WTC11 (cell line): ENCODE measurements around the gene TSKU. TPM values are rescaled to one million over a fixed set of nuclear protein-coding genes. Genes with fewer than 3 reads are reported as not detected.

Source experiments
- ATAC-seq: fragments of 200-7000 bp; cut with Tn5 transposase; 2 replicates; pipeline ENCODE4 v1.10.0; 2021; ENCODE audit warnings: mild to moderate bottlenecking, moderate library complexity
- CTCF ChIA-PET: fragments of 300-600 bp; sonication (Branson Sonifier 250); formaldehyde crosslinking; loops from one replicate; lab custom pipeline; 2021; ENCODE audit warnings: antibody characterized with exemption; lab: Charles Lee
- POLR2A ChIA-PET: fragments of 350-600 bp; sonication (Branson Sonifier 250); formaldehyde crosslinking; loops from one replicate; lab custom pipeline; 2021; ENCODE audit warnings: antibody characterized with exemption; lab: Charles Lee
- DNase-seq: peaks from one replicate; pipeline ENCODE4 v3.0.0; 2021; ENCODE audit warnings: low spot score
- H3K27ac Mint-ChIP-seq: 2 replicates; pipeline ENCODE4 v1.8.0; 2021; ENCODE audit warnings: mixed read lengths
- H3K27me3 Mint-ChIP-seq: 2 replicates; pipeline ENCODE4 v1.8.0; 2021; ENCODE audit warnings: low read depth, mild to moderate bottlenecking, moderate library complexity, mixed read lengths
- H3K36me3 Mint-ChIP-seq: 2 replicates; pipeline ENCODE4 v1.8.0; 2021; ENCODE audit warnings: mixed read lengths
- H3K4me1 Mint-ChIP-seq: 2 replicates; pipeline ENCODE4 v1.8.0; 2022; ENCODE audit warnings: mixed read lengths
- H3K4me3 Mint-ChIP-seq: 2 replicates; pipeline ENCODE4 v1.8.0; 2021; ENCODE audit warnings: mild to moderate bottlenecking, moderate library complexity, mixed read lengths
- H3K9me3 Mint-ChIP-seq: 2 replicates; pipeline ENCODE4 v1.8.0; 2021; ENCODE audit warnings: mixed read lengths
- ELF4 ChIP-seq: sonication (generic); formaldehyde crosslinking; IDR thresholded peaks from 2 replicates; pipeline ENCODE4 v1.8.1; 2022; ENCODE audit warnings: low read depth, mild to moderate bottlenecking, moderate library complexity, missing genetic modification reagents
- ESRRA ChIP-seq: sonication (generic); formaldehyde crosslinking; IDR thresholded peaks from 2 replicates; pipeline ENCODE4 v1.8.1; 2022; ENCODE audit warnings: mild to moderate bottlenecking, missing genetic modification reagents, borderline replicate concordance
- FOXJ3 ChIP-seq: sonication (generic); formaldehyde crosslinking; IDR thresholded peaks from 2 replicates; pipeline ENCODE4 v1.9.0; 2021; ENCODE audit warnings: missing genetic modification reagents, mild to moderate bottlenecking, borderline replicate concordance
- FOXP1 ChIP-seq: sonication (generic); formaldehyde crosslinking; IDR thresholded peaks from 2 replicates; pipeline ENCODE4 v1.8.0; 2022; ENCODE audit warnings: missing genetic modification reagents, mild to moderate bottlenecking, moderate library complexity, borderline replicate concordance
- JUN ChIP-seq: sonication (generic); formaldehyde crosslinking; IDR thresholded peaks from 2 replicates; pipeline ENCODE4 v1.8.0; 2023; ENCODE audit warnings: mild to moderate bottlenecking, missing genetic modification reagents
- MYBL2 ChIP-seq: sonication (generic); formaldehyde crosslinking; IDR thresholded peaks from 2 replicates; pipeline ENCODE4 v1.8.1; 2023; ENCODE audit warnings: mild to moderate bottlenecking, moderate library complexity, missing genetic modification reagents
- NFYB ChIP-seq: sonication (generic); formaldehyde crosslinking; conservative IDR thresholded peaks from 2 replicates; pipeline ENCODE4 v1.8.0; 2022; ENCODE audit warnings: low read depth, missing genetic modification reagents
- OVOL2 ChIP-seq: fragments of 250-450 bp; sonication (Bioruptor Pico); IDR thresholded peaks from 2 replicates; pipeline ENCODE4 v1.9.0; 2021; ENCODE audit warnings: mild to moderate bottlenecking, borderline replicate concordance
- SMAD3 ChIP-seq: sonication (generic); formaldehyde crosslinking; IDR thresholded peaks from 2 replicates; pipeline ENCODE4 v1.8.0; 2022; ENCODE audit warnings: missing genetic modification reagents, mild to moderate bottlenecking, borderline replicate concordance
- ZNF121 ChIP-seq: sonication (generic); formaldehyde crosslinking; IDR thresholded peaks from 2 replicates; pipeline ENCODE4 v1.8.0; 2023; ENCODE audit warnings: missing genetic modification reagents
- ZNF263 ChIP-seq: sonication (generic); formaldehyde crosslinking; IDR thresholded peaks from 2 replicates; pipeline ENCODE4 v1.8.1; 2022; ENCODE audit warnings: low read depth, mild to moderate bottlenecking, moderate library complexity, missing genetic modification reagents
- ZNF423 ChIP-seq: fragments of 250-450 bp; sonication (Bioruptor Pico); IDR thresholded peaks from 2 replicates; pipeline ENCODE4 v2.1.2; 2022; ENCODE audit warnings: mild to moderate bottlenecking, moderate library complexity
- total RNA-seq: library from RNA; stranded (reverse); gene quantifications from 3 replicates; pipeline ENCODE4 v1.2.3, GENCODE V29; 2021
- TF ChIP-seq, protein P1 (sequence below): fragments of 250-450 bp; sonication (Bioruptor Pico); IDR thresholded peaks from 2 replicates; pipeline ENCODE4 v1.9.0; 2021; ENCODE audit warnings: moderate library complexity, mild to moderate bottlenecking, inconsistent platforms, borderline replicate concordance
- TF ChIP-seq, protein P2 (sequence below): fragments of 200-600 bp; IDR thresholded peaks from 2 replicates; pipeline ENCODE4 v1.8.0; 2022; ENCODE audit warnings: antibody characterized with exemption
- TF ChIP-seq, protein P3 (sequence below): sonication (generic); formaldehyde crosslinking; IDR thresholded peaks from 2 replicates; pipeline ENCODE4 v1.8.0; 2023; ENCODE audit warnings: missing genetic modification reagents
- TF ChIP-seq, protein P4 (sequence below): fragments of 250-450 bp; sonication (Bioruptor Pico); IDR thresholded peaks from 2 replicates; pipeline ENCODE4 v1.8.0; 2021; ENCODE audit warnings: mild to moderate bottlenecking
- TF ChIP-seq, protein P5 (sequence below): sonication (generic); formaldehyde crosslinking; IDR thresholded peaks from 2 replicates; pipeline ENCODE4 v1.8.1; 2023; ENCODE audit warnings: mild to moderate bottlenecking, missing genetic modification reagents
- TF ChIP-seq, protein P6 (sequence below): sonication (generic); formaldehyde crosslinking; IDR thresholded peaks from 2 replicates; pipeline ENCODE4 v1.8.1; 2023; ENCODE audit warnings: mild to moderate bottlenecking, moderate library complexity, missing genetic modification reagents

TSKU gene
- total RNA-seq, 1 experiment from 2014 or later, result 30.3 TPM

DNA sequence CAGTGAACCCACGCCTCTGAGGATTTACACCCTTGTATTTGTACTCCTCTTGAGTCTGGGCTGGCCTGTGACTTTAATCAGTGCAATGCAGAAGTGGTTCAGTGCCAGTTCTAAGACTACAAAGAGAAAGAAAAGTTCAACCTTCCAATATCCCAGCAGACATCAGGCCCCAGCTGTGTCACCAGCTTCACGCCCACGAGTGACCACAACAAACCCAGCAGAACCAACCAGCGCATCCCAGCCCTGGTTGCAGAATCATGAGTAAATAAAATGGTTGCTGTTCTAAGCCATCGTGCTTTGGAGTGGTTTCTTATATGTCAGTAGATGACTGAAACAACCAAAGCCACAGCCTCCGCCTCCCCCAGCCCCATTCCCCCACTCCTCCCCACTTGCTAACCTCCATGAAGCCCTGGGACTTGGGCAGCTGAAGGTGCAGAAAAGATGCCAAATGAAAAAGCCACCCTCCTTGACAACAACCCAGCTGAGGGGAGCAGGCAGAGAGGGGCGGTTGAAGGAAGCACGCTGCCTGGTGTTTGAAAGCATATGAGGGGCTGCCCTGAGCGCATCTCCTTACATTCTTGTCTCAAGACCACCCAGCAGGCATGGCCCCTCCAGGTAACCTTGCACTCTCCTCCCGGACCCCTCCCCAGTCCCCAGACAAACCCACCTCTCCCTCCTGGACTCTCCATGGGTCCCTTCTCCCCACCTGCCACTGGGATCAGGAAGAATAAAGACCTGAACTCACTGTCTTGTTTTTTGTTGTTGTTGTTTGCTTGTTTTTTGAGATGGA, 20.9 kb downstream of the TSKU start:
- Mint-ChIP-seq H3K27ac (no peak overlapping the region), H3K4me3 (no peak overlapping the region), H3K9me3 (no peaks in the 10 kb centered on the region), H3K36me3 (no peaks in the 10 kb centered on the region), H3K4me1 (peaks cover 17% of the 10 kb centered on the region)
- CTCF ChIA-PET, result interaction anchor here (0.6 to 7.0 kb wide), 4 partner anchors 69 to 693 kb away, joined by 3 to 135 read pairs (median 24); no protein-coding TSS in a partner anchor
- TF ChIP-seq, protein P1, sequence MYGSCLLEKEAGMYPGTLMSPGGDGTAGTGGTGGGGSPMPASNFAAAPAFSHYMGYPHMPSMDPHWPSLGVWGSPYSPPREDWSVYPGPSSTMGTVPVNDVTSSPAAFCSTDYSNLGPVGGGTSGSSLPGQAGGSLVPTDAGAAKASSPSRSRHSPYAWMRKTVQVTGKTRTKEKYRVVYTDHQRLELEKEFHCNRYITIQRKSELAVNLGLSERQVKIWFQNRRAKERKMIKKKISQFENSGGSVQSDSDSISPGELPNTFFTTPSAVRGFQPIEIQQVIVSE (CRISPR knock-in tag), result no peak
- TF ChIP-seq ELF4 (CRISPR knock-in tag) (no peak), ZNF263 (CRISPR knock-in tag) (no peak), FOXP1 (CRISPR knock-in tag) (no peak), ZNF121 (no peak), OVOL2 (CRISPR knock-in tag) (no peak), SMAD3 (CRISPR knock-in tag) (no peak), FOXJ3 (CRISPR knock-in tag) (no peak), JUN (CRISPR knock-in tag) (no peak), NFYB (CRISPR knock-in tag) (no peak), ZNF423 (no peak), ESRRA (CRISPR knock-in tag) (no peak), MYBL2 (no peak)
- TF ChIP-seq, protein P2, sequence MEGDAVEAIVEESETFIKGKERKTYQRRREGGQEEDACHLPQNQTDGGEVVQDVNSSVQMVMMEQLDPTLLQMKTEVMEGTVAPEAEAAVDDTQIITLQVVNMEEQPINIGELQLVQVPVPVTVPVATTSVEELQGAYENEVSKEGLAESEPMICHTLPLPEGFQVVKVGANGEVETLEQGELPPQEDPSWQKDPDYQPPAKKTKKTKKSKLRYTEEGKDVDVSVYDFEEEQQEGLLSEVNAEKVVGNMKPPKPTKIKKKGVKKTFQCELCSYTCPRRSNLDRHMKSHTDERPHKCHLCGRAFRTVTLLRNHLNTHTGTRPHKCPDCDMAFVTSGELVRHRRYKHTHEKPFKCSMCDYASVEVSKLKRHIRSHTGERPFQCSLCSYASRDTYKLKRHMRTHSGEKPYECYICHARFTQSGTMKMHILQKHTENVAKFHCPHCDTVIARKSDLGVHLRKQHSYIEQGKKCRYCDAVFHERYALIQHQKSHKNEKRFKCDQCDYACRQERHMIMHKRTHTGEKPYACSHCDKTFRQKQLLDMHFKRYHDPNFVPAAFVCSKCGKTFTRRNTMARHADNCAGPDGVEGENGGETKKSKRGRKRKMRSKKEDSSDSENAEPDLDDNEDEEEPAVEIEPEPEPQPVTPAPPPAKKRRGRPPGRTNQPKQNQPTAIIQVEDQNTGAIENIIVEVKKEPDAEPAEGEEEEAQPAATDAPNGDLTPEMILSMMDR, result no peak
- TF ChIP-seq, protein P3, sequence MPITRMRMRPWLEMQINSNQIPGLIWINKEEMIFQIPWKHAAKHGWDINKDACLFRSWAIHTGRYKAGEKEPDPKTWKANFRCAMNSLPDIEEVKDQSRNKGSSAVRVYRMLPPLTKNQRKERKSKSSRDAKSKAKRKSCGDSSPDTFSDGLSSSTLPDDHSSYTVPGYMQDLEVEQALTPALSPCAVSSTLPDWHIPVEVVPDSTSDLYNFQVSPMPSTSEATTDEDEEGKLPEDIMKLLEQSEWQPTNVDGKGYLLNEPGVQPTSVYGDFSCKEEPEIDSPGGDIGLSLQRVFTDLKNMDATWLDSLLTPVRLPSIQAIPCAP, result no peak
- TF ChIP-seq, protein P4, sequence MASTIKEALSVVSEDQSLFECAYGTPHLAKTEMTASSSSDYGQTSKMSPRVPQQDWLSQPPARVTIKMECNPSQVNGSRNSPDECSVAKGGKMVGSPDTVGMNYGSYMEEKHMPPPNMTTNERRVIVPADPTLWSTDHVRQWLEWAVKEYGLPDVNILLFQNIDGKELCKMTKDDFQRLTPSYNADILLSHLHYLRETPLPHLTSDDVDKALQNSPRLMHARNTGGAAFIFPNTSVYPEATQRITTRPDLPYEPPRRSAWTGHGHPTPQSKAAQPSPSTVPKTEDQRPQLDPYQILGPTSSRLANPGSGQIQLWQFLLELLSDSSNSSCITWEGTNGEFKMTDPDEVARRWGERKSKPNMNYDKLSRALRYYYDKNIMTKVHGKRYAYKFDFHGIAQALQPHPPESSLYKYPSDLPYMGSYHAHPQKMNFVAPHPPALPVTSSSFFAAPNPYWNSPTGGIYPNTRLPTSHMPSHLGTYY (CRISPR knock-in tag), result no peak
- TF ChIP-seq, protein P5, sequence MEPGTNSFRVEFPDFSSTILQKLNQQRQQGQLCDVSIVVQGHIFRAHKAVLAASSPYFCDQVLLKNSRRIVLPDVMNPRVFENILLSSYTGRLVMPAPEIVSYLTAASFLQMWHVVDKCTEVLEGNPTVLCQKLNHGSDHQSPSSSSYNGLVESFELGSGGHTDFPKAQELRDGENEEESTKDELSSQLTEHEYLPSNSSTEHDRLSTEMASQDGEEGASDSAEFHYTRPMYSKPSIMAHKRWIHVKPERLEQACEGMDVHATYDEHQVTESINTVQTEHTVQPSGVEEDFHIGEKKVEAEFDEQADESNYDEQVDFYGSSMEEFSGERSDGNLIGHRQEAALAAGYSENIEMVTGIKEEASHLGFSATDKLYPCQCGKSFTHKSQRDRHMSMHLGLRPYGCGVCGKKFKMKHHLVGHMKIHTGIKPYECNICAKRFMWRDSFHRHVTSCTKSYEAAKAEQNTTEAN, result no peak
- TF ChIP-seq, protein P6, sequence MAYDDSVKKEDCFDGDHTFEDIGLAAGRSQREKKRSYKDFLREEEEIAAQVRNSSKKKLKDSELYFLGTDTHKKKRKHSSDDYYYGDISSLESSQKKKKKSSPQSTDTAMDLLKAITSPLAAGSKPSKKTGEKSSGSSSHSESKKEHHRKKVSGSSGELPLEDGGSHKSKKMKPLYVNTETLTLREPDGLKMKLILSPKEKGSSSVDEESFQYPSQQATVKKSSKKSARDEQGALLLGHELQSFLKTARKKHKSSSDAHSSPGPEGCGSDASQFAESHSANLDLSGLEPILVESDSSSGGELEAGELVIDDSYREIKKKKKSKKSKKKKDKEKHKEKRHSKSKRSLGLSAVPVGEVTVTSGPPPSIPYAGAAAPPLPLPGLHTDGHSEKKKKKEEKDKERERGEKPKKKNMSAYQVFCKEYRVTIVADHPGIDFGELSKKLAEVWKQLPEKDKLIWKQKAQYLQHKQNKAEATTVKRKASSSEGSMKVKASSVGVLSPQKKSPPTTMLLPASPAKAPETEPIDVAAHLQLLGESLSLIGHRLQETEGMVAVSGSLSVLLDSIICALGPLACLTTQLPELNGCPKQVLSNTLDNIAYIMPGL, result no peak
- TF ChIP-seq, all 79 proteins: peak for 0
- DNase-seq (no peak), ATAC-seq (no peak)
- POLR2A ChIA-PET, result interaction anchor here (0.7 kb wide), 1 partner anchor 981 kb away, joined by 3 read pairs; no protein-coding TSS in a partner anchor
- H3K27me3 Mint-ChIP-seq, result no peaks in the 10 kb centered on the region; the same call in 1 of the 2 replicates
